ENCODE measurements around the gene SLC4A4.

SLC4A4 gene

DNA sequence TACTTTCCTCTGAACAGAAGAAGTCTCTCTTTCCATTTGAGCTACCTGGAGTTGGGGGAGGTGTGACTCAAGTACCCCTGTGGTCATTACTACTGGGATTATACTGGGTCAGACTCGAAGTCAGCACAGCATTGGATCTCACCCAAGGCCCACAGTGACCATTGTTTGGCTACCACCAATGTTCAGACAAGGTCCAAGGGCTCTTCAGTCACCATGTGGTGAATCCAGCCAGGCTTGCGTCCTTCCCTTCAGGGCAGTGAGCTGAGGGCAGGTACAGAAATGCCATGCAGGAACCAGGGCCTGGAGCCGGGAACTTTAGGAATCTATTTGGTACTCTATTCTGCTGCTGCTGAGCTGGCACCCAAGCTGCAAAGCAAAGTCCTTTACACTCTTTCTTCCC is 5.5 kb upstream of the SLC4A4 start:
- H3K4me3 ChIP-seq (ENCODE audit: low read depth in 1 of 2, low read length in 2 of 2), result no peak overlapping the region
- no peak overlapping the region for H3K9ac ChIP-seq (ENCODE audit: low read depth, low read length)
- H2AFZ ChIP-seq (ENCODE audit: low read depth, low read length), result no peak overlapping the region
- TF ChIP-seq, protein P1, sequence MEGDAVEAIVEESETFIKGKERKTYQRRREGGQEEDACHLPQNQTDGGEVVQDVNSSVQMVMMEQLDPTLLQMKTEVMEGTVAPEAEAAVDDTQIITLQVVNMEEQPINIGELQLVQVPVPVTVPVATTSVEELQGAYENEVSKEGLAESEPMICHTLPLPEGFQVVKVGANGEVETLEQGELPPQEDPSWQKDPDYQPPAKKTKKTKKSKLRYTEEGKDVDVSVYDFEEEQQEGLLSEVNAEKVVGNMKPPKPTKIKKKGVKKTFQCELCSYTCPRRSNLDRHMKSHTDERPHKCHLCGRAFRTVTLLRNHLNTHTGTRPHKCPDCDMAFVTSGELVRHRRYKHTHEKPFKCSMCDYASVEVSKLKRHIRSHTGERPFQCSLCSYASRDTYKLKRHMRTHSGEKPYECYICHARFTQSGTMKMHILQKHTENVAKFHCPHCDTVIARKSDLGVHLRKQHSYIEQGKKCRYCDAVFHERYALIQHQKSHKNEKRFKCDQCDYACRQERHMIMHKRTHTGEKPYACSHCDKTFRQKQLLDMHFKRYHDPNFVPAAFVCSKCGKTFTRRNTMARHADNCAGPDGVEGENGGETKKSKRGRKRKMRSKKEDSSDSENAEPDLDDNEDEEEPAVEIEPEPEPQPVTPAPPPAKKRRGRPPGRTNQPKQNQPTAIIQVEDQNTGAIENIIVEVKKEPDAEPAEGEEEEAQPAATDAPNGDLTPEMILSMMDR (IDR thresholded peaks at IDR 0.05; ENCODE audit: borderline replicate concordance, extremely low read depth, low read length, poor library complexity, severe bottlenecking), result no peak
- TF ChIP-seq EZH2 (IDR thresholded peaks at IDR 0.05; ENCODE audit: borderline replicate concordance, low read depth, low read length, severe bottlenecking), result no peak
- no peaks in the 10 kb centered on the region for H3K4me1 ChIP-seq (ENCODE audit: insufficient read depth, low read length)
- H3K27me3 ChIP-seq (ENCODE audit: insufficient read depth, low read length, poor library complexity), result no peaks in the 10 kb centered on the region
- no peaks in the 10 kb centered on the region for H3K36me3 ChIP-seq (ENCODE audit: insufficient read depth, low read length)
- ATAC-seq (ENCODE audit: insufficient read depth, low read depth) (no peak), DNase-seq (no peak)
- no peak overlapping the region for H3K4me2 ChIP-seq (ENCODE audit: insufficient read depth, low read length)
- no peaks in the 10 kb centered on the region for H3K79me2 ChIP-seq (ENCODE audit: insufficient read depth, low read length)
- H4K20me1 ChIP-seq (ENCODE audit: insufficient read depth, low read length), result no peaks in the 10 kb centered on the region
- no peak overlapping the region for H3K27ac ChIP-seq (ENCODE audit: low read length)
- H3K9me3 ChIP-seq (ENCODE audit: insufficient read depth, low read length, severe bottlenecking), result no peaks in the 10 kb centered on the region

DNA sequence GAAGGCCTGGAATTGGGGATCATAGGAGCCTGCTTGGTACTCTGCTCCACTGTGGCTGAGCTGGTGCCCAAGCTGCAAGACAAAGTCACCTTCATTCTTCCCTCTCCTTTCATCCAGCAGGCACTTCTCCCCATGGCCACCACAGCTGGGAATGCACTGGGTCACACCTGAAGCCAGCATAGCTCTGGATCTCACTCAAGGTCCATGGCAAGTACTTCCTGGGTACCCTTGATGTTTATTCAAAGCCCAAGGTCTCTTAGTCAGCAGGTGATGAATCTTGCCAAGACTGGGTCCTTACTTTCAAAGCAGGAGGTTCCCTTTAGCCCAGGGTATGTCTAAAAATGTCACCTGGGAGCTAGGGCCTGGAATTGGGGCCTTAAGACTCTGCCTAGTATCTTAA is 4.9 kb upstream of the SLC4A4 start:
- Histone ChIP-seq H3K4me2 (ENCODE audit: insufficient read depth, low read length) (no peak overlapping the region), H3K9ac (ENCODE audit: low read depth, low read length) (no peak overlapping the region), H3K4me3 (ENCODE audit: low read depth in 1 of 2, low read length in 2 of 2) (no peak overlapping the region), H3K27ac (ENCODE audit: low read length) (no peak overlapping the region), H3K36me3 (ENCODE audit: insufficient read depth, low read length) (no peaks in the 10 kb centered on the region), H3K27me3 (ENCODE audit: insufficient read depth, low read length, poor library complexity) (no peaks in the 10 kb centered on the region), H3K79me2 (ENCODE audit: insufficient read depth, low read length) (no peaks in the 10 kb centered on the region), H4K20me1 (ENCODE audit: insufficient read depth, low read length) (no peaks in the 10 kb centered on the region), H2AFZ (ENCODE audit: low read depth, low read length) (no peak overlapping the region), H3K9me3 (ENCODE audit: insufficient read depth, low read length, severe bottlenecking) (no peaks in the 10 kb centered on the region), H3K4me1 (ENCODE audit: insufficient read depth, low read length) (no peaks in the 10 kb centered on the region)
- DNase-seq (no peak), ATAC-seq (ENCODE audit: insufficient read depth, low read depth) (no peak)
- TF ChIP-seq EZH2 (IDR thresholded peaks at IDR 0.05; ENCODE audit: borderline replicate concordance, low read depth, low read length, severe bottlenecking), result no peak
- TF ChIP-seq, protein P1 (IDR thresholded peaks at IDR 0.05; ENCODE audit: borderline replicate concordance, extremely low read depth, low read length, poor library complexity, severe bottlenecking), result no peak

DNA sequence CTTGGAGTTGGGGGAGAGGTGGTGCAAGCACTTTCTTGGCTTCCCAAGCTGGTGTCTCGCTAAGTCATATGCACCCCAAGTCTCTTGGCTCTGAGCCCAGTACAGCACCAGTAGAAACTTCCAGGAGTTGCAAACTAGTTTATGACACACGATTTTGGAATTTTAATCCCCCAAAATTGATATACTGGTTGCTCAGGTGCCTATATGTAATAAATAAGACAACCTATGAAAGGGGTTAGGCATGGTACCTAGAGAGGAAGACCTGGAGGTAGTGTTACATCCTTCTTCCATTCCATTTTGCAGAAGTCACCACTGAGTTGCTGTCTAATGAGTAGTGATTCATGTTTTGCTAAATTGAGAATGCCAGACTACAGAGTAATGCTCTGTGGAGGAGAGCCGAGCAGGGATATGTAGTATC is 4.3 kb upstream of the SLC4A4 start:
- Histone ChIP-seq H3K4me2 (ENCODE audit: insufficient read depth, low read length) (no peak overlapping the region), H3K9ac (ENCODE audit: low read depth, low read length) (no peak overlapping the region), H3K36me3 (ENCODE audit: insufficient read depth, low read length) (no peaks in the 10 kb centered on the region), H3K4me3 (ENCODE audit: low read depth in 1 of 2, low read length in 2 of 2) (no peak overlapping the region), H2AFZ (ENCODE audit: low read depth, low read length) (no peak overlapping the region), H3K4me1 (ENCODE audit: insufficient read depth, low read length) (no peaks in the 10 kb centered on the region), H3K9me3 (ENCODE audit: insufficient read depth, low read length, severe bottlenecking) (no peaks in the 10 kb centered on the region), H4K20me1 (ENCODE audit: insufficient read depth, low read length) (no peaks in the 10 kb centered on the region), H3K27me3 (ENCODE audit: insufficient read depth, low read length, poor library complexity) (no peaks in the 10 kb centered on the region), H3K27ac (ENCODE audit: low read length) (no peak overlapping the region), H3K79me2 (ENCODE audit: insufficient read depth, low read length) (no peaks in the 10 kb centered on the region)
- no peak for DNase-seq
- ATAC-seq (ENCODE audit: insufficient read depth, low read depth), result no peak
- TF ChIP-seq, protein P1 (IDR thresholded peaks at IDR 0.05; ENCODE audit: borderline replicate concordance, extremely low read depth, low read length, poor library complexity, severe bottlenecking), result no peak
- TF ChIP-seq EZH2 (IDR thresholded peaks at IDR 0.05; ENCODE audit: borderline replicate concordance, low read depth, low read length, severe bottlenecking), result no peak
